ENCODE data around the gene RPL10.

DNA sequence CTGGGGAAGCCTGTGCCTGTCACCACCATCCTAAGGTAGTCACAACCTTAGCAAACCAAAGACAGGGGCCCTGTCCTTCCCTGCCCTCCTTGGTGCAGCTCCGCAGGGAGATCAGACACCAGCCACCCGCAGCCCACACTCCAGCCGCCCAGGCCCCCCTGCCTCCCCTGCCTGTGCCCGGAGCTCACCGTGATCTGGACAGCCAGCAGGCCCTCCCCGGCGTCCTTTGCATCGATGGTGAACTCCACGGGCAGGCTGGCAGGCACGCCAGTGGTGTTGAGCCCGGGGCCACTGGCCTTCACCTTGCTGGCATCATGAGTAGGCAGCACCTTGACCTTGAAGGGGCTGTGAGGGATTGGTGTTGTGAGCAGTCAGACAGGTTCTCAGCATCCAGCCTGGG, 40.2 kb upstream of the RPL10 start:
- TF ChIP-seq EP300 (IDR thresholded peaks at IDR 0.05; ENCODE audit: borderline replicate concordance) (no peak), YY1 (IDR thresholded peaks at IDR 0.05; ENCODE audit: low read depth) (no peak), MAX (IDR thresholded peaks at IDR 0.05) (no peak), CEBPB (IDR thresholded peaks at IDR 0.05) (no peak), TAF1 (IDR thresholded peaks at IDR 0.05; ENCODE audit: low read depth) (no peak), TCF12 (IDR thresholded peaks at IDR 0.05; ENCODE audit: low read depth) (no peak), RAD21 (IDR thresholded peaks at IDR 0.05; ENCODE audit: low read depth) (no peak)
- TF ChIP-seq, protein P1, sequence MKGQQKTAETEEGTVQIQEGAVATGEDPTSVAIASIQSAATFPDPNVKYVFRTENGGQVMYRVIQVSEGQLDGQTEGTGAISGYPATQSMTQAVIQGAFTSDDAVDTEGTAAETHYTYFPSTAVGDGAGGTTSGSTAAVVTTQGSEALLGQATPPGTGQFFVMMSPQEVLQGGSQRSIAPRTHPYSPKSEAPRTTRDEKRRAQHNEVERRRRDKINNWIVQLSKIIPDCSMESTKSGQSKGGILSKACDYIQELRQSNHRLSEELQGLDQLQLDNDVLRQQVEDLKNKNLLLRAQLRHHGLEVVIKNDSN (IDR thresholded peaks at IDR 0.05), result no peak
